Effector memory CD4-positive, alpha-beta T cell (primary cell): Measurements from ENCODE around the gene HLF.

Source experiments
- DNase-seq, 3 donors: peaks; one replicate each; pipeline ENCODE4 v3.0.0-alpha.2; 2020
- H3K27ac ChIP-seq: 2 replicates; pipeline ENCODE4 v1.7.0; 2013; ENCODE audit warnings: mild to moderate bottlenecking, low read length, moderate library complexity; ENCODE audit not compliant: insufficient read depth, poor library complexity, severe bottlenecking
- H3K27me3 ChIP-seq: replicated peaks from 2 replicates; pipeline ENCODE4 v1.7.0; 2013; ENCODE audit warnings: mild to moderate bottlenecking, low read length; ENCODE audit not compliant: insufficient read depth, control insufficient read depth, poor library complexity, severe bottlenecking
- H3K36me3 ChIP-seq: 2 replicates; pipeline ENCODE4 v1.7.0; 2013; ENCODE audit warnings: mild to moderate bottlenecking, low read length, moderate library complexity; ENCODE audit not compliant: control insufficient read depth, insufficient read depth
- H3K4me1 ChIP-seq: 2 replicates; pipeline ENCODE4 v1.7.0; 2013; ENCODE audit warnings: low read length, mild to moderate bottlenecking; ENCODE audit not compliant: control insufficient read depth, insufficient read depth, poor library complexity, severe bottlenecking
- H3K4me3 ChIP-seq: 2 replicates; pipeline ENCODE4 v1.7.0; 2013; ENCODE audit warnings: low read length, low read depth, mild to moderate bottlenecking; ENCODE audit not compliant: insufficient read depth, poor library complexity, severe bottlenecking
- H3K9me3 ChIP-seq: 2 replicates; pipeline ENCODE4 v1.7.0; 2013; ENCODE audit warnings: mild to moderate bottlenecking, low read length, moderate library complexity; ENCODE audit not compliant: control insufficient read depth

Gene HLF

DNA sequence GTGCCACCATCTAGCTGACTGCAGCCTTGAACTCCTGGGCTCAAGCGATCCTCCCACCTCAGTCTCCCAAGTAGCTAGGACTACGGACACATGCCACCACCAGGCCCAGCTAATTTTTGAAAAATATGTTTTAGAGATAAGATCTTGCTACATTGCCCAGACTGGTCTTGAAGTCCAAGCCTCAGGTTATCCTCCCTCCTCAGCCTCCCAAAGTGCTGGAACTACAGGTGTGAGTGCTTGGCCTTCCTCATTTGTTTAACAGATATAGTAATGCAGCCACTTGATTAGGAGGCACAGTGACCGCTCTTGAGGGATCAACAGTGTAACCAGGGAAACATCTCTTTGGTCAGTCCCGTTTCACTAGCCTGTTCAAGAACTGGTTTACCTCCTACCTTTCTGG lies 35.1 kb downstream of the HLF start:
- H3K4me1 ChIP-seq = peaks cover 3% of the 10 kb centered on the region
- DNase-seq = no peak
- no peaks in the 10 kb centered on the region for H3K36me3 ChIP-seq
- no peak overlapping the region for H3K27ac ChIP-seq
- H3K9me3 ChIP-seq = no peaks in the 10 kb centered on the region
- H3K27me3 ChIP-seq = no peaks in the 10 kb centered on the region
- H3K4me3 ChIP-seq = no peak overlapping the region

DNA sequence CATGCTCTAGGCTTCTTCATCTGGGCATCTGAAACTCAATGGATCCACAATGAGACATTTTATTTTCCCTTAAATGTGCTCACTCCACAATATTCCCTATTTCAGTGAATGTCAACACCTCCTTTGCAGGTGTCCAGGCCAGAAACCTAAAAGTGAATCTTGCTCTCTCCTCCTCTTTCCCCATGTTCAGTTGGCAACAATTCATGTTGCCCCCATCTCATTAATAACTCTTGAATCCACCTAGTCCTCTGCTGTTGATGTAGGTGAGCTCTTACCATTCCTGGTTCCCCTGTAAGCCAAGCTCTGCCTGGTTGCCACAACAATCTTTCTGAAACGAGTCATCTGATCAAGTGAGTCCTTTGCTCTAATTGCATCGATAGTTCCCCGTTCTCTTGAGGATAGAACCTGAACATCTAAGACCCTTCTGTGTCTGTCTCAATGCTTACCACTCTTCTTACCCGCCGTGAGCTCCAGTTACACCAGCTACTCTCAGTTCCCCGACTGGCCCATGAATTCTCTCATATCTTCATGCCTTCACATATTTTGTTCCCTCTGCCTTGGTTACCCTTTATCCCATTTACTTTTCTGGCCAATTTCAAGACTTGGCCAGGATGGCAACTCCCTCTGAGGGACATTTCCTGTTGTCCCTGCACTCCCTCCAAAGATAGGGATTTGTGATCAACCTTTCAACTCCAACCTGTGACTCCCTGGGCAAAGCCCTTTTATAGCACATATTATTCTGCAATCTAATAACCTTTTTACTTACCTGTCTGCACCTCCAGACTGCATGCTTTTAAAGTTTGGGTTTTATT lies 35.9 kb downstream of the HLF start:
- no peak overlapping the region for H3K4me3 ChIP-seq

DNA sequence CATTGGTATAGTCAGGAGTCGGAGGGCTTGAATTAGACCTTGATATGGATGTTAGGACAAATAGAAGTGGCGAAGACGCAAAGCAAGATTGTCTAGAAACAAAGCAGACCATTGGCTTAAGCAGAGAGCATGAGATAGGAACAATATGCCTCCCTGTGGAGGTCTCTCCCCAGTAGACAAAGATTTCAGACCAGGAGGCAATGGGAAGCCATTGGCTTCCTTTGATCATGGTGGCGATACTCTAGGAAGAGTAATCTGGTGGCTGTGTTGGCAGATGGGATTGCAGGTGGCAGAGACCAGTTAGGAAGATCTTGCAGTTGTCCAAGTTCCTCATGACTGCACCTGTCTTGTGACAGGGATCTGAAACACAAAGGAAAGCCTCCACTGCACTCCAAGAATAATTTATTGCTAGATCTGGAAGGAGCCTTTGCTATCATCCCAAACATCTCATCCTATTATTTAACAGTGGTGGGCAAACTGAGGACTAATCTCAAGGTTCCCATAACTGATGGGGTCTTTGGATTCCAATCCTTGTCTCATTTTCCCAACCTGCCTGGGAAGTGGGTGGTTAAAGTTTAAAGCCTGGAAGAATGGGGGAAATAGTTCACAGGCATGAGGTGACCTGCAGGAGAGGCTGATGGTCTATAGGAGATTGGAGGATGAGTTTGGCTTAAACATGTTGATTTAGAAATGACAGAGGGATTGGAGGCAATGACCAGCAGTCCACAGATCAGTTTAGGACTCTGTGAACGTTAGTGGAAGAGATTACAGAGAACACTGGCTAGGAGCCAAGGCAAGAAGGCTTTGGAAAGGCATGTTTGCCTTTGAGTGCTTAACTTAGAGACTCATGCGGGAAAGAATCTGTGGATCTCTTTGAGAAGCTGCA lies 37.0 kb downstream of the HLF start:
- H3K36me3 ChIP-seq = no peaks in the 10 kb centered on the region
- H3K4me1 ChIP-seq = no peaks in the 10 kb centered on the region
- DNase-seq = no peak

More for the DNA sequence above, 35.9 kb downstream of the HLF start:
- Histone ChIP-seq H3K27ac (no peak overlapping the region), H3K27me3 (no peaks in the 10 kb centered on the region), H3K36me3 (no peaks in the 10 kb centered on the region), H3K9me3 (no peaks in the 10 kb centered on the region), H3K4me1 (peaks cover 3% of the 10 kb centered on the region)
- DNase-seq = no peak

DNA sequence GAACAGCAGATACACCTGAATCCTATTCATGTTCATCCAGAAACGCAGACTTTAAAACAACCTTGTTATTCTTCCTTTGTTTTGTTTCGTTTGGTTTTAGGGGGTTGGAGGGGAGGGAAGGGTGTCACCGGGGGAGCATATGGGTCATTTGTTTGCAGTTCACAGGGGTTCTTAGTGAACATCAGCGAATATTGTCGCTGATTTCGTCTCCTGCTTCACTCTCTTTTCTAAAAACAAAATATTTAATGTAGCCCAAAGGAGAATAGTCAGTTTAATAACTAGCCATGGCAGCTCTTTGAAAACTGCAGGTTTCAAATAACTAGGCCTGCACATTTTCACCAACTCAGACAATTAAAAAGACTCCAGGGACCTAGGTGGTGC lies 37.6 kb downstream of the HLF start:
- Histone ChIP-seq H3K27me3 (no peaks in the 10 kb centered on the region), H3K4me1 (no peaks in the 10 kb centered on the region), H3K27ac (no peak overlapping the region), H3K4me3 (no peak overlapping the region), H3K9me3 (no peaks in the 10 kb centered on the region), H3K36me3 (no peaks in the 10 kb centered on the region)
- DNase-seq = no peak

More for the DNA sequence above, 37.0 kb downstream of the HLF start:
- Histone ChIP-seq H3K27me3 (no peaks in the 10 kb centered on the region), H3K27ac (no peak overlapping the region), H3K4me3 (no peak overlapping the region), H3K9me3 (no peaks in the 10 kb centered on the region)

DNA sequence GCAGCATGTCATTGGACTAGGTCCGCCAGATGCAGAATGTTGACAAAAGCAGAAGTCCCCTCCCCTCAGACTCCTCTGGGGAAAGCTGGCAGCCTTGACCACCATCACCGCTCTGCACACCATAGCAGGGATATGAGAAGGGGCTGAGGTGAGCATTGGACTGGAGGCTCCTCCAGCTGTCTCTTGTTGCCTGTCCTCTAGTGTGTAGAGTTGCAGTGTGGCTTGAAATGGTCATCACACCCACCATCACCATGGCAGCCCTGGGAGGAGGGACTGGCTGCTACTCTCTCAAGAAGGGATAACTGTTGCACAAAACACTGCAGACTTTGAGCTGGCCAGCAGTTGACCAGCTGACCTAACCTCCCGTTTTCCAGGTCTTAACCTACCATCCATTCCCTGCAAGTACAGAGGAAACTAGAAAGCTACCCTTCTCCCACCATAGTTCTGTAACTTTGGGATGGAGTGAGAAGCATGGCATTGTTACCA lies 38.3 kb downstream of the HLF start:
- H3K36me3 ChIP-seq = no peaks in the 10 kb centered on the region
- H3K4me3 ChIP-seq = no peak overlapping the region
- no peaks in the 10 kb centered on the region for H3K27me3 ChIP-seq
- no peaks in the 10 kb centered on the region for H3K4me1 ChIP-seq
- H3K27ac ChIP-seq = no peak overlapping the region
- DNase-seq = no peak
- no peaks in the 10 kb centered on the region for H3K9me3 ChIP-seq

DNA sequence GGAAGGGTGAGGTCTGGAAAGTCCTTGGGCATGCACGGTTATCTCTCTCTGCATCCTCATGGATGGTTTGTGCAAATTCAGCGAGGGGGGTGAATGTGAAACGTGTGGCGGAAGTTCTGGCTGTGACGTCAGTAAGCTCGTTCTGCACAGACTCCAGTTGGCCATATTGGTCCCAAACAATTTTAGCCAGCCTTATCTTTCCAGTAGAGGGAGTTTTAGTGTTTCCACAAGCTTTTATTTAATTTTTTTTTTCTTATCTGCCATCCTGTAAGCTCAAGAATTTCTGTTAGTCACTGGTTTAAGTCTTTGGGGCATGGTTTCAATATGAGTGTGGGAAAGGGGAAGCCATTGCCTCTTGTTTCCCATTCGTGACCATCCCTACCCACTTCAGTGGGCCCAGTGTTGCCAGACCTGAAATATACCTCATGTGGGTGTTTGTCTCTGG lies 39.0 kb downstream of the HLF start:
- H3K27me3 ChIP-seq = no peaks in the 10 kb centered on the region
- H3K4me3 ChIP-seq = no peak overlapping the region
- H3K9me3 ChIP-seq = no peaks in the 10 kb centered on the region
- no peak for DNase-seq
- no peaks in the 10 kb centered on the region for H3K36me3 ChIP-seq
- no peaks in the 10 kb centered on the region for H3K4me1 ChIP-seq
- no peak overlapping the region for H3K27ac ChIP-seq

DNA sequence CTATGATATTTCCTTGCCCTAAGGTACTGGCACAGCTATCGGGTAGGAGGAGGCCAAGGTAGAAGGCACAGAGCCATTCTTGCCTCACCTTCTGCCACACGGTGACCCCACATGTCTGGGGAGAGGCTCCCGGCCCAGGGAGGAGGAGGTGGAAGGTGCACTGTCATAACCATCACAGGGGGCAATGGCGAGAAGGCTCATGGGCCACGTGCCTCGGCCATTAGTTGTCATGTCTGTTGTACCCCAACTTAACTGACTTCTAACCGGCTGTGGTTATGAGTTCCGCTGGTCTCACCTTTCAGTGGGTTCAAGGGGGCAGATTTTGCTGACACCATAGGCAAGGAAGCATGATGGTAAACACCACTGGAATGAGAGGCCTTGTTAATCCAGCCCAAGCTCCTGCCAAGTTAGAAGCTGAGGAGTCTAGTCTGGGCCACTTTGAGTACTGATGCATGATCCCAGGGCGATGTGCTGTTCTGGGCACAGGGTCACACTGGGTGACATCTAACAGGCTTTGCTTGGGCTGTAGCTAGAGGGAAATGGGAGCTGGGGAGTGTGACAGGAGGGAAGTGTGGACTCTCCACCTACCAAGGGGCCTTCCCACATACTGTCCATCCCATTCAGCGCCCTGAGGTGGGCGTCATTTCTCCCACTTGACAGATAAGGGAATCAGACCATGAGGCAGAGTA lies 39.6 kb downstream of the HLF start:
- no peaks in the 10 kb centered on the region for H3K4me1 ChIP-seq
- H3K9me3 ChIP-seq = no peaks in the 10 kb centered on the region
- H3K4me3 ChIP-seq = no peak overlapping the region
- H3K27me3 ChIP-seq = no peaks in the 10 kb centered on the region
- no peak overlapping the region for H3K27ac ChIP-seq
- H3K36me3 ChIP-seq = no peaks in the 10 kb centered on the region
- no peak for DNase-seq

DNA sequence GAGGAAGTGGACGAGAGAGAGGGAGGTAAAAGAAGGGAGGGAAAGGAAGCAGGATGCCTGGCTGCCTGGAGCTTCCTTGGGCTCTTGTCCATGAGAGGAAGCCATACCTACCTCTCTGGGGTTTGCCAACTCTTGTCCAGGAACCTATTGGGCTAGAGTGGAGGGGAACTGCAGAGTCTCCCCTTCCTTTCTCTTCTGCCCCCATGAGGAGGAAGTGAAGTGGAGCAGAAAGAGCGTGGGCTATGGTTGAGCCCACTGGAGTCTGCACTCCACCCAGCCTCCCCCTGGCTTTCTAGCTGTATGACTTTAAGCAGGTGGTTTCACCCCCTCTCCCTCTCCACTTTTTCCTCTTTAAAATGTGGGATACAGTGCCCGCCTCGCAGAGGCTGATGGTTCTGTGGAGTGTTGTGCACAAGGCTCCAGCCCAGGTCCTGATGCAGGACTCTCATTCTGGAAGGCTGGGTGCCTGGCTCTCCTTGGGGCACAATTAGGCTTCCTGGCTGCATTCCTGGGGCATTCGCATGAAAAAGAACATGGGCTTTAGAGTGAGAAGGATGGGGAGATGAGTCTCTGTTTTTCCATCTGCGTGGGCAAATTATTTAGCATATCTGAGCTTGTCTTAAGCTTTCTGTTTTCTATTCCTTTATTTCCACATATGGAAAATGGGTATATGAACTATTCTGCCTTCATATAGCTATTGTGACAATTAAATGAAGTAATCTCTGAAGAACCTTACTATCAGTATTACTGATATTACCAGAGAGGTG lies 40.7 kb downstream of the HLF start:
- no peaks in the 10 kb centered on the region for H3K27me3 ChIP-seq
- H3K9me3 ChIP-seq = no peaks in the 10 kb centered on the region
- no peaks in the 10 kb centered on the region for H3K4me1 ChIP-seq
- H3K36me3 ChIP-seq = no peaks in the 10 kb centered on the region
- H3K27ac ChIP-seq = no peak overlapping the region
- no peak overlapping the region for H3K4me3 ChIP-seq
- DNase-seq = no peak

DNA sequence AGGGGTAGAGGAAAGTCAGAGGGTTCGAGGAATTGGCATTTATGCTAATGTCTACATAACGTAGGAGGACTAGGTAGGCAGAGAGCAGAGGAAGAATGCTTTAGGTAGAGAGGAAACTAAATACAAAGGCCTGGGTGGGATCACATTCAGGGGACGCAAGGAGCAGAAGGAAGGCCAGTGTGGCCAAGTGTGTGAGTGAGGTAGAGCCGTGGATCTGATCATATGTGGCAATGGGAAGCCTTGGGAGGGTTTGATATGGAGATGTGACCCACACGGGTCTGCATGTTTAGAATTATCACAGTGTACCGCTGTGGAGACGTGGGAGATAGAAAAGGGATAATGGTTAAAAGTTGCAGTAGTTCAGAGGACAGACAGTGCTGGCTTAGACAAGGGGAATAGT lies 43.1 kb downstream of the HLF start:
- Histone ChIP-seq H3K27me3 (no peaks in the 10 kb centered on the region), H3K27ac (no peak overlapping the region), H3K36me3 (no peaks in the 10 kb centered on the region), H3K9me3 (no peaks in the 10 kb centered on the region), H3K4me3 (no peak overlapping the region), H3K4me1 (no peaks in the 10 kb centered on the region)
- no peak for DNase-seq
